ENCODE results near the gene OR4D2. TPM values are rescaled to one million over a fixed set of nuclear protein-coding genes. Genes with fewer than 3 reads are reported as not detected.
"Not testable (repeated sequence)": the region's sequence is repeated elsewhere in the genome, so short reads cannot be mapped to it uniquely, and the experiment has no call there.

Gene OR4D2
- total RNA-seq = not detected in 2 replicates

DNA sequence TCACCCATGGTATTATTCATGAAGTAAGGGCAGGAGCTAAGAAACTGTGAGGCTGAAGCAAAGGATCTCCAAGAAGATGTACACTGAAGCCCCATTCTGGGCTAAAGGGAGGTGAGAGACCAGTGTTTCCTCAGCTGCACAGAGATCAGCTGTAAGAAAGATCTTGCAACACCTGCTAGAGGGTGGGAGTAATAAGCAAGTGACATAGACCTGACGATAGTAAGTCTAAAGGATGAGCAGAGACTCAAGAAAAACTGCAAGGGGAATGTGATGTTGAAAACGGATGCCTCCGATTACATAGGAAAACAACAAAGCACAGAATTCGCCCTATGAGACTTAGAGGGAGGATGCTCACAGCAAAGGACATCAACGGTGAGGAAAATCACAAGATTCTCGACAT lies at the start of gene OR4D2:
Gene OR4D2 (plus strand): TSS at position 301 of the 400 bp plus-strand sequence. CDS start 2,674 bp downstream, outside the sequence.
- DNase-seq (ENCODE audit: low read depth in 2 of 2) = no peak

GRCh38 chr17:58117382-58117781 lies 49.4 kb upstream of the OR4D2 start:
- DNase-seq (ENCODE audit: low read depth in 2 of 2) = no peak

DNA sequence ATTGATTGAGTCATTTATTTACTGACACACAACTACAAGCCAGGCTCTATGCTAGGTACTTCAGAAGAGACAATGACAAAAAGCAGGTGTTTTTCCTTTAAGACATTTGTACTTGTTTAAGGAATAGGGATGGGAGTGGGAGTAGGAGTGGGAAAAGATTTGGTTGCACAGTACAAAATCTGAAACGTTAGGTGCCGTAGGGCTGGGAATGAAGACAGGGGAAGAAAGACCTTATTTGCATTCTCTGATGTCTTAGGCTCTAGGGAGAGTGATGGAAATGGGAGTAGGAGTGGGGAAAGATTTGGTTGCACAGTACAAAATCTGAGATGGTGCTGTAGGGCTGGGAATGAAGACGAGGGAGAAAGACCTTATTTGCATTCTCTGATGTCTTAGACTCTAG lies 47.3 kb upstream of the OR4D2 start:
- no peak for DNase-seq (ENCODE audit: low read depth in 2 of 2)

GRCh38 chr17:58120195-58120822 lies 46.5 kb upstream of the OR4D2 start:
- DNase-seq (ENCODE audit: low read depth in 2 of 2) = peak; percentile 31 to 69

DNA sequence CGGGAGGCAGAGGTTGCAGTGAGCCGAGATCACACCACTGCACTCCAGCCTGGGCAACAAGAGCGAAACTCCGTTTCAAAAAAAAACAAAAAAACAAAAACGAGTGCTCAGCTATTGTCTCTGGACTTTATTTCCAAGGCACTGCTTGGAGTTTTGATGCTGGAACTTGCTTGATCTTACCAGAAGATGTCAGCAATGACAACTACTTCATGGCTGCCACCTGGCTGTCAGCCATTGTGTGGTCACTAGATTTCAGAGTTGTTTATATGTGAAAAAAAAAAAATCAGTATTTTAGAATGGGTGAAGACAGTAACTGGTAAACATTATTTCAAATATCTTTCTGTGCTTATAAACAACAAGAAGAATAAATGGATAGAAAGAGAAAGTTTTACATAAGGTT lies 44.9 kb upstream of the OR4D2 start:
- peak in 1 of 2 donors; percentile 18 for DNase-seq (ENCODE audit: low read depth in 2 of 2)

- DNase-seq (ENCODE audit: low read depth in 2 of 2) = no peak
These were observed 38.9 kb upstream of the OR4D2 start for GRCh38 chr17:58127846-58128245.

- not testable (repeated sequence) for DNase-seq (ENCODE audit: low read depth in 2 of 2)
These were observed 34.1 kb upstream of the OR4D2 start for GRCh38 chr17:58132697-58133096.

- DNase-seq (ENCODE audit: low read depth in 2 of 2) = peak in 1 of 2 donors; percentile 8
These were observed 30.0 kb upstream of the OR4D2 start for GRCh38 chr17:58136669-58137279.

GRCh38 chr17:58141505-58141904 lies 25.3 kb upstream of the OR4D2 start:
- DNase-seq (ENCODE audit: low read depth in 2 of 2) = no peak

GRCh38 chr17:58143335-58143734 lies 23.4 kb upstream of the OR4D2 start:
- DNase-seq (ENCODE audit: low read depth in 2 of 2) = not testable (repeated sequence)

GRCh38 chr17:58144801-58145200 lies 22.0 kb upstream of the OR4D2 start:
- no peak for DNase-seq (ENCODE audit: low read depth in 2 of 2)

- DNase-seq (ENCODE audit: low read depth in 2 of 2) = no peak
These were observed 18.8 kb upstream of the OR4D2 start, which contains the start of gene OR4D1 for GRCh38 chr17:58147930-58148434. Gene OR4D1, plus strand, starts transcription at chr17:58148384. Its CDS starts 6,770 bp downstream, at chr17:58155154.

DNA sequence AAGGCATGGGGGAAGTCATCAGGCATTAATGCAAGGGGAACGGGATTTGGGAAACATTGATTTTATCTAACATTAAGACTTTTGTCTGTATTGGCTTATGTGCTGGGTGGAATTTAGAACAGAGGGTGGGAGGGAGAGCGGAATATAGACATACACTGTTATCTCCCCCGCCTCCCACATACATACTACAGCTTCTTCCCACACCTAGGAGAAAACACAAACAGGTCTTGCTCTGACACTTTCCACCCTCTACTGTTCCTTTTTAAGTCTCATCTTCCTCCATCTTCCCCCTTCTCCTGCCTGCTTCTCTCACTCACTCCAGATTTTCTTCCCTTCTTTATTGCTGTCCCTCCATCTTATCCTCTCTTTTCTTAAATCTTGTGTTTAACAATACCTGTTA lies 18.2 kb upstream of the OR4D2 start:
- no peak for DNase-seq (ENCODE audit: low read depth in 2 of 2)

DNA sequence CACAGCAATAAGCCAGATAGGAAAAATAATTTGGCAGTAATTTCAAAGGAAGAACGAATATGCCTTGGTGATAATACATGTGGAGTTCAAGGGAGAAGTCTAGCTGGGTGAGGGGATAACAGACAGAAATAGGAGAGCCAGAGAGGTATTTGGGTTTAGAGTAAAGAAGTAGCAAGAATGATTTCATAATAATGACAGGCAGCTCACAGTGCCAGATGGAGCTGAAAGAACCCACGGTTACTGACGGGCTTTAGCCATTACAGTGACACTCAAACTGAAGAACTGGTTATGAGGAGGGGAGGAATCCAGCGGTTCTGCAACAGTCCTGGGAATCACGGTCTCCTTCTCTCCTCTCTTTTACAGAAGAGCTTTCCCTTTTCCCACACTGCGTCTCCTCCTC lies 16.4 kb upstream of the OR4D2 start:
- DNase-seq (ENCODE audit: low read depth in 2 of 2) = no peak

DNA sequence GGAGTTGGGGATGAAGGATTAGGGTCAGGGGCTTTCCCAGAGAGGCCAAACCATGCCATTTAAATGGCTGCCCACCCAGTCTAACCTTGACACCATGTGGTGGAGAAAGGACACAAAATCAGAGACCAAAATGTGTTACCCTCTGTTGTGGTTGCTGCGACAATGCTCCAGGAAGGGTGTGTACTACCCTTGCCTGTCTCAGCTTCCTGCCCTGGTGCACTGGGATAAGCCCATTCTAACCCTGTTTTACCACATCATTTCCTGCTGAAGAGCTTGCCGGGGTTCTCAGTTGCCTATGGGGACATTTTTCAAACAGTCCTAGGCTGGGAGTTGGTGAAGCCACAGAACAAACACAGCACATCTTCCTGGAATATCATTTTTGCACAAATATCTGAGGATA lies 13.7 kb upstream of the OR4D2 start:
- DNase-seq (ENCODE audit: low read depth in 2 of 2) = no peak

- no peak for DNase-seq (ENCODE audit: low read depth in 2 of 2)
These were observed 13.1 kb upstream of the OR4D2 start for GRCh38 chr17:58153671-58154070.

GRCh38 chr17:58156839-58157803 lies 9.7 kb upstream of the OR4D2 start:
- DNase-seq (ENCODE audit: low read depth in 2 of 2) = peak in 1 of 2 donors; percentile 3

DNA sequence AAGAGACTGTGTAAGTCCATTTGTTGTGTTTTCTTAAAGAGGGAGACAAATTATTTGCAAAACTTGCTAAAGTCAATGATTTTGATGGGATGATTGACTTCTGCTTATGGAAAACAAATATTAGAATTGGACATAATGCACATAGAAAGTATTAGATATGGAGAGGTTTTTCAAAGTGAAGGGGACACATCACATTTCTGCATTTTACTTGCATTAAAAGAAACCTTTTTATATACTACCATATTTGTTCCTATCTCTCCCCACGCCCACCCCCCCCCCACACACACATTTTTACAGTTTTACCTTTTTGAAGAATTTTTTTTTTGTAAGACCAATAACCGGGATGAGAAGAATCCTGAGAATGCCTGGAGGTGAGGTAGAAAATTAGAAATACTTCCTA lies 8.6 kb upstream of the OR4D2 start:
- DNase-seq (ENCODE audit: low read depth in 2 of 2) = no peak

GRCh38 chr17:58161566-58161965 lies 5.2 kb upstream of the OR4D2 start:
- DNase-seq (ENCODE audit: low read depth in 2 of 2) = no peak

DNA sequence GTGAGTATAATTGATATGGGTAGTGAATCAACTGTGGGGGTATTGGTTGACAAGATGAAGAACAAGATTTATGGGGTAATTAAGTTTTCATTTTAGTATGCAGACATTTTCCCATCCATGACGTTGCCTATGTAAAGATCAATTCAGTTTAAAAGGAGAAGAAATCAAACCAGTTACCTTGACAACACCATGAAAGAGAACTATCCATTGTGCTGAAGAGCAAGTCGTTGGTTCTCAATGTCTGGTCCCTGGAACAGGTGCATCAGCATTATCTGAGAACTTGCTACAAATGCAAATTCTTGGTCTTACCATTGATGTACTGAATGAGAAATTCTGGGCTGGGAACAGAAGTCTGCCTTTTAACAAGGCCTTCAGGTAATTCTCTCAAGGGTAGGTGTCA lies 801 bp upstream of the OR4D2 start:
- DNase-seq (ENCODE audit: low read depth in 2 of 2) = no peak

- no peak for DNase-seq (ENCODE audit: low read depth in 2 of 2)
These were observed 3.8 kb downstream of the OR4D2 start for GRCh38 chr17:58170622-58171021.
